Upper lobe of left lung (tissue), 6 donors: Measurements from ENCODE around the gene MEGF11. TPM values are rescaled to one million over a fixed set of nuclear protein-coding genes. Genes with fewer than 3 reads are reported as not detected.

Source experiments
- ATAC-seq, 2 donors: fragments of 200-7000 bp; cut with Tn5 transposase; one replicate each; pipeline ENCODE4 v1.9.1; 2022; ENCODE audit warnings: mild to moderate bottlenecking in 2 of 2, moderate library complexity in 2 of 2; ENCODE audit not compliant: low FRiP score in 2 of 2
- DNase-seq, 2 donors: peaks; one replicate each; pipeline ENCODE4 v3.0.0-alpha.2; 2019 to 2020
- H3K27ac ChIP-seq, 4 donors: fragments of 200-600 bp; sonication (generic); one replicate each; pipeline ENCODE4 v1.5.1; 2016 to 2019
- H3K27me3 ChIP-seq, 4 donors: fragments of 200-600 bp; sonication (generic); one replicate each; pipeline ENCODE4 v1.5.1; 2017 to 2019
- H3K36me3 ChIP-seq, 4 donors: fragments of 200-600 bp; sonication (generic); one replicate each; pipeline ENCODE4 v1.5.1; 2016 to 2019
- H3K4me1 ChIP-seq, 4 donors: fragments of 200-600 bp; sonication (generic); one replicate each; pipeline ENCODE4 v1.5.1; 2018 to 2019
- H3K4me3 ChIP-seq, 4 donors: fragments of 200-600 bp; sonication (generic); one replicate each; pipeline ENCODE4 v1.5.1; 2017 to 2019; ENCODE audit warnings: mild to moderate bottlenecking in 2 of 4, moderate library complexity in 1 of 4
- H3K9me3 ChIP-seq, 4 donors: fragments of 200-600 bp; sonication (generic); one replicate each; pipeline ENCODE4 v1.5.1; 2018 to 2019
- CTCF ChIP-seq, 6 experiments: fragments of 450-650 bp in 4 of 6; fragments of 200-600 bp in 2 of 6; sonication (generic) in 2 of 6; IDR thresholded peaks; one replicate each; pipeline ENCODE4 v1.5.1; 2016 to 2019; ENCODE audit warnings: antibody characterized with exemption in 6 of 6
- EP300 ChIP-seq, 4 donors: sonication (generic); formaldehyde crosslinking; IDR thresholded peaks; one replicate each; pipeline ENCODE4 v1.5.1; 2017; ENCODE audit warnings: antibody characterized with exemption in 4 of 4, control low read depth in 2 of 4
- POLR2A ChIP-seq, 4 donors: fragments of 450-650 bp; IDR thresholded peaks; one replicate each; pipeline ENCODE4 v1.5.1; 2016 to 2017; ENCODE audit warnings: antibody characterized with exemption in 4 of 4, mild to moderate bottlenecking in 2 of 4
- POLR2AphosphoS5 ChIP-seq, 2 donors: sonication (generic); formaldehyde crosslinking; IDR thresholded peaks; one replicate each; pipeline ENCODE4 v1.5.1; 2017; ENCODE audit warnings: antibody characterized with exemption in 2 of 2
- WGBS, 2 donors: methylation state at CpG; one replicate each; pipeline ENCODE4 v1.1.5; 2017 to 2018; 5-methylcytosine and 5-hydroxymethylcytosine counted together
- total RNA-seq, 6 donors: library from RNA; depleted of rRNA in 4 of 6; stranded (reverse); fragments of >200 nt in 4 of 6; gene quantifications; one replicate each; pipeline versions ENCODE4 v1.1.0 to v1.2.1, GENCODE V29; 2016 to 2021
- donor health status: DM: no; HTN: no; CAD: no; lungs with moderate emphysema.
- donor health status: DM: no; HTN: yes; CAD: no; lungs with severe emphysema.

Gene MEGF11
- total RNA-seq, 6 donors from 2014 or later, result 1.5 to 4.0 (median 3.5) TPM; not detected in 3

- TF ChIP-seq POLR2AphosphoS5 (IDR thresholded peaks at IDR 0.05) (no peak), EP300 (IDR thresholded peaks at IDR 0.05) (no peak), CTCF (IDR thresholded peaks at IDR 0.05) (no peak), POLR2A (IDR thresholded peaks at IDR 0.05) (no peak)
- 86 to 87% methylated on average over 4 of the region's 4 CpGs for WGBS, 2 donors
- DNase-seq, result no peak
- no peak overlapping the region for H3K4me3 ChIP-seq
- H3K27me3 ChIP-seq, result no peaks in the 10 kb centered on the region
- H3K9me3 ChIP-seq, result no peaks in the 10 kb centered on the region
- H3K27ac ChIP-seq, result no peak overlapping the region
- no peak for ATAC-seq
- H3K36me3 ChIP-seq, result no peaks in the 10 kb centered on the region
- H3K4me1 ChIP-seq, result no peaks in the 10 kb centered on the region
These were observed 83.5 kb downstream of the MEGF11 start for GRCh38 chr15:66170042-66170441.

DNA sequence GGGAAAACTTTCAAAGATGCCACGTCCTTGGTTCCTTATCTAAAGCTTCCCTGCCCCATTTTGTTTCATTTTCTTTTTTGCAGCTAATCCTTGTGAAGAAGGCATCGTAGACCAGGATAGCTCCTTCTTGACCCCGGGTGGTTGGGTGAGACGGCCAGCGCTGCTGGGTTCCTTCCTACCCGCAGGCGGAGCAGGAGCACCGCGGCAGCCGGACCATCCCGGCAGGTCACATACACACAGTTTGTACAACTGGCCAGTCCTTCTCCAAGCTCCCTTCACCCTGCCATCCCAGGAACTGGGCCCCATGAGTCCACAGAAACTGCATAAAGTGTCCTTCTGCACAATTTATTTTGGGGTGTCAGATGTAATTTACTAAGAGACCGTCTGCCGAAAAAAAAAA lies 83.9 kb downstream of the MEGF11 start:
- Histone ChIP-seq H3K4me3 (no peak overlapping the region), H3K36me3 (no peaks in the 10 kb centered on the region), H3K9me3 (no peaks in the 10 kb centered on the region), H3K27ac (no peak overlapping the region), H3K4me1 (no peaks in the 10 kb centered on the region), H3K27me3 (no peaks in the 10 kb centered on the region)
- ATAC-seq, result no peak
- WGBS, 2 donors, result 84 to 88% methylated on average over 13 of the region's 13 CpGs
- TF ChIP-seq EP300 (IDR thresholded peaks at IDR 0.05) (no peak), CTCF (IDR thresholded peaks at IDR 0.05) (no peak), POLR2A (IDR thresholded peaks at IDR 0.05) (no peak), POLR2AphosphoS5 (IDR thresholded peaks at IDR 0.05) (no peak)
- DNase-seq, result no peak

- Histone ChIP-seq H3K9me3 (no peaks in the 10 kb centered on the region), H3K4me3 (no peak overlapping the region), H3K27ac (no peak overlapping the region), H3K36me3 (no peaks in the 10 kb centered on the region), H3K27me3 (no peaks in the 10 kb centered on the region), H3K4me1 (no peaks in the 10 kb centered on the region)
- 83 to 87% methylated on average over 12 of the region's 12 CpGs for WGBS, 2 donors
- DNase-seq, result no peak
- no peak for TF ChIP-seq EP300 (IDR thresholded peaks at IDR 0.05)
- no peak for TF ChIP-seq CTCF (IDR thresholded peaks at IDR 0.05)
- no peak for ATAC-seq
These were observed 84.5 kb downstream of the MEGF11 start for GRCh38 chr15:66169023-66169422.

- H3K36me3 ChIP-seq, result no peaks in the 10 kb centered on the region
- H3K9me3 ChIP-seq, result no peaks in the 10 kb centered on the region
- no peaks in the 10 kb centered on the region for H3K27me3 ChIP-seq
- no peaks in the 10 kb centered on the region for H3K4me1 ChIP-seq
- TF ChIP-seq POLR2A (IDR thresholded peaks at IDR 0.05) (no peak), EP300 (IDR thresholded peaks at IDR 0.05) (no peak), CTCF (IDR thresholded peaks at IDR 0.05) (no peak), POLR2AphosphoS5 (IDR thresholded peaks at IDR 0.05) (no peak)
- ATAC-seq, result no peak
- WGBS, 2 donors, result 85 to 86% methylated on average over 6 to 7 of the region's 7 CpGs
- no peak overlapping the region for H3K4me3 ChIP-seq
- no peak for DNase-seq
- no peak overlapping the region for H3K27ac ChIP-seq
These were observed 85.7 kb downstream of the MEGF11 start for GRCh38 chr15:66167854-66168253.

- no peak for ATAC-seq
- DNase-seq, result no peak
- no peak overlapping the region for H3K27ac ChIP-seq
These were observed 87.7 kb downstream of the MEGF11 start for GRCh38 chr15:66165856-66166255.

More at GRCh38 chr15:66165856-66166255, 87.7 kb downstream of the MEGF11 start:
- Histone ChIP-seq H3K36me3 (no peaks in the 10 kb centered on the region), H3K4me1 (no peaks in the 10 kb centered on the region), H3K9me3 (no peaks in the 10 kb centered on the region), H3K27me3 (no peaks in the 10 kb centered on the region), H3K4me3 (no peak overlapping the region)
- no peak for TF ChIP-seq EP300 (IDR thresholded peaks at IDR 0.05)
- no peak for TF ChIP-seq CTCF (IDR thresholded peaks at IDR 0.05)
- no peak for TF ChIP-seq POLR2A (IDR thresholded peaks at IDR 0.05)
- TF ChIP-seq POLR2AphosphoS5 (IDR thresholded peaks at IDR 0.05), result no peak
- WGBS, 2 donors, result 87 to 92% methylated on average over 5 to 6 of the region's 6 CpGs
